RWPE2 (cell line): Measurements from ENCODE around the gene TTI1.

Experiments
- ATAC-seq: fragments of 200-7000 bp; cut with Tn5 transposase; 3 replicates; pipeline ENCODE4 v1.9.1; 2021; ENCODE audit warnings: low read depth
- DNase-seq: peaks from one replicate; pipeline ENCODE4 v3.0.0-alpha.2; 2020; ENCODE audit warnings: low spot score
- H3K27ac ChIP-seq: fragments of 450-650 bp; 2 replicates; pipeline ENCODE4 v1.5.1; 2017; ENCODE audit warnings: mild to moderate bottlenecking; ENCODE audit not compliant: poor library complexity, severe bottlenecking
- H3K27me3 ChIP-seq: fragments of 250-450 bp; sonication (Bioruptor Pico); 2 replicates; pipeline ENCODE4 v1.5.1; 2021; ENCODE audit warnings: mild to moderate bottlenecking, moderate library complexity; ENCODE audit not compliant: insufficient read depth, poor library complexity, severe bottlenecking
- H3K36me3 ChIP-seq: fragments of 250-450 bp; sonication (Bioruptor Pico); 2 replicates; pipeline ENCODE4 v1.5.1; 2020; ENCODE audit warnings: low read depth, mild to moderate bottlenecking, moderate library complexity
- H3K4me1 ChIP-seq: fragments of 250-450 bp; sonication (Bioruptor Pico); 2 replicates; pipeline ENCODE4 v1.5.1; 2021; ENCODE audit warnings: mild to moderate bottlenecking, moderate library complexity; ENCODE audit not compliant: insufficient read depth, poor library complexity, severe bottlenecking
- H3K4me3 ChIP-seq: fragments of 250-450 bp; sonication (Bioruptor Pico); 2 replicates; pipeline ENCODE4 v1.5.1; 2021; ENCODE audit warnings: mild to moderate bottlenecking, moderate library complexity; ENCODE audit not compliant: severe bottlenecking
- H3K9me3 ChIP-seq: fragments of 250-450 bp; sonication (Bioruptor Pico); 2 replicates; pipeline ENCODE4 v1.5.1; 2021; ENCODE audit warnings: mild to moderate bottlenecking, moderate library complexity; ENCODE audit not compliant: severe bottlenecking
- CTCF ChIP-seq: fragments of 450-650 bp; IDR thresholded peaks from one replicate; pipeline ENCODE4 v1.5.1; 2017; ENCODE audit warnings: mild to moderate bottlenecking, moderate library complexity; ENCODE audit not compliant: poor library complexity, severe bottlenecking

TTI1 gene

GRCh38 chr20:38001981-38002380, 31.3 kb downstream of the TTI1 start:
- peaks cover 15% of the 10 kb centered on the region for H3K4me1 ChIP-seq
- no peak for TF ChIP-seq CTCF
- peak overlapping the region; percentile 58 for H3K27ac ChIP-seq
- no peak overlapping the region for H3K4me3 ChIP-seq
- DNase-seq = no peak
- no peaks in the 10 kb centered on the region for H3K27me3 ChIP-seq
- peaks cover 88% of the 10 kb centered on the region for H3K36me3 ChIP-seq
- no peak for ATAC-seq
- no peaks in the 10 kb centered on the region for H3K9me3 ChIP-seq

- Histone ChIP-seq H3K9me3 (no peaks in the 10 kb centered on the region), H3K4me3 (no peak overlapping the region), H3K36me3 (peaks cover 86% of the 10 kb centered on the region), H3K27me3 (no peaks in the 10 kb centered on the region), H3K27ac (peak overlapping the region; percentile 58), H3K4me1 (peaks cover 15% of the 10 kb centered on the region)
- DNase-seq (no peak), ATAC-seq (peak; percentile 94)
- no peak for TF ChIP-seq CTCF
These were observed 31.9 kb downstream of the TTI1 start for GRCh38 chr20:38001173-38001875.

- Histone ChIP-seq H3K4me1 (peaks cover 19% of the 10 kb centered on the region), H3K9me3 (no peaks in the 10 kb centered on the region), H3K4me3 (no peak overlapping the region), H3K27me3 (no peaks in the 10 kb centered on the region), H3K36me3 (peaks cover 86% of the 10 kb centered on the region), H3K27ac (no peak overlapping the region)
- DNase-seq = no peak
- ATAC-seq = no peak
- TF ChIP-seq CTCF = no peak
These were observed 33.0 kb downstream of the TTI1 start for GRCh38 chr20:38000293-38000692.

GRCh38 chr20:37999526-38000263, 33.6 kb downstream of the TTI1 start:
- peaks cover 86% of the 10 kb centered on the region for H3K36me3 ChIP-seq
- no peak for DNase-seq
- H3K9me3 ChIP-seq = no peaks in the 10 kb centered on the region
- no peaks in the 10 kb centered on the region for H3K27me3 ChIP-seq
- ATAC-seq = no peak
- no peak for TF ChIP-seq CTCF
- H3K4me3 ChIP-seq = no peak overlapping the region
- peaks cover 25% of the 10 kb centered on the region for H3K4me1 ChIP-seq
- no peak overlapping the region for H3K27ac ChIP-seq

- TF ChIP-seq CTCF = no peak
- H3K27me3 ChIP-seq = no peaks in the 10 kb centered on the region
- no peak overlapping the region for H3K4me3 ChIP-seq
- H3K27ac ChIP-seq = no peak overlapping the region
- DNase-seq (no peak), ATAC-seq (no peak)
- H3K36me3 ChIP-seq = peaks cover 86% of the 10 kb centered on the region
- H3K4me1 ChIP-seq = peaks cover 44% of the 10 kb centered on the region
- no peaks in the 10 kb centered on the region for H3K9me3 ChIP-seq
These were observed 35.7 kb downstream of the TTI1 start for GRCh38 chr20:37997516-37997915.
